ENCODE results near the gene SLC39A11.

SLC39A11 gene

GRCh38 chr17:72609501-72609900 is 483.0 kb downstream of the SLC39A11 start:
- no peak for DNase-seq (ENCODE audit: low read depth in 2 of 2, low spot score in 1 of 2)

GRCh38 chr17:72608436-72608835 is 484.1 kb downstream of the SLC39A11 start:
- DNase-seq (ENCODE audit: low read depth in 2 of 2, low spot score in 1 of 2): no peak

GRCh38 chr17:72606656-72607055 is 485.8 kb downstream of the SLC39A11 start:
- no peak for DNase-seq (ENCODE audit: low read depth in 2 of 2, low spot score in 1 of 2)

GRCh38 chr17:72605543-72605942 is 486.9 kb downstream of the SLC39A11 start:
- DNase-seq (ENCODE audit: low read depth in 2 of 2, low spot score in 1 of 2): no peak

- no peak for DNase-seq (ENCODE audit: low read depth in 2 of 2, low spot score in 1 of 2)
Observed at GRCh38 chr17:72604518-72604917, 488.0 kb downstream of the SLC39A11 start.

GRCh38 chr17:72603420-72604242 is 488.9 kb downstream of the SLC39A11 start:
- no peak for DNase-seq (ENCODE audit: low read depth in 2 of 2, low spot score in 1 of 2)

GRCh38 chr17:72602517-72603419 is 489.7 kb downstream of the SLC39A11 start:
- no peak for DNase-seq (ENCODE audit: low read depth in 2 of 2, low spot score in 1 of 2)

GRCh38 chr17:72600934-72601333 is 491.6 kb downstream of the SLC39A11 start:
- DNase-seq (ENCODE audit: low read depth in 2 of 2, low spot score in 1 of 2): no peak

GRCh38 chr17:72599891-72600290 is 492.6 kb downstream of the SLC39A11 start:
- no peak for DNase-seq (ENCODE audit: low read depth in 2 of 2, low spot score in 1 of 2)

- DNase-seq (ENCODE audit: low read depth in 2 of 2, low spot score in 1 of 2): no peak
Observed at GRCh38 chr17:72598695-72599094, 493.8 kb downstream of the SLC39A11 start.

- DNase-seq (ENCODE audit: low read depth in 2 of 2, low spot score in 1 of 2): no peak
Observed at GRCh38 chr17:72597354-72598087, 495.0 kb downstream of the SLC39A11 start.
